Neuron (in vitro differentiated cells): Measurements from ENCODE around the gene SLC39A12.
"Not testable (repeated sequence)": the region's sequence is repeated elsewhere in the genome, so short reads cannot be mapped to it uniquely, and the experiment has no call there.

Experiments used
- H2AFZ ChIP-seq: one replicate; pipeline ENCODE4 v1.6.1; 2013; ENCODE audit warnings: low read depth, mild to moderate bottlenecking, inconsistent platforms, low read length, moderate library complexity
- H3K27me3 ChIP-seq: one replicate; pipeline ENCODE4 v1.6.1; 2013; ENCODE audit warnings: low read length; ENCODE audit not compliant: insufficient read depth
- H3K36me3 ChIP-seq: one replicate; pipeline ENCODE4 v1.6.1; 2013; ENCODE audit warnings: low read length; ENCODE audit not compliant: insufficient read depth
- H3K4me1 ChIP-seq: one replicate; pipeline ENCODE4 v1.6.1; 2013; ENCODE audit warnings: low read length; ENCODE audit not compliant: insufficient read depth
- H3K4me3 ChIP-seq: 2 replicates; pipeline ENCODE4 v1.5.1; 2013; ENCODE audit warnings: mild to moderate bottlenecking, low read length, moderate library complexity
- H3K9me3 ChIP-seq: one replicate; pipeline ENCODE4 v1.6.1; 2013; ENCODE audit warnings: low read length

Gene SLC39A12

GRCh38 chr10:17943033-17943745 is 8.5 kb upstream of the SLC39A12 start:
- H3K27me3 ChIP-seq = no peaks in the 10 kb centered on the region
- no peak overlapping the region for H3K4me3 ChIP-seq
- H3K36me3 ChIP-seq = no peaks in the 10 kb centered on the region
- H3K4me1 ChIP-seq = no peaks in the 10 kb centered on the region
- H3K9me3 ChIP-seq = no peaks in the 10 kb centered on the region
- H2AFZ ChIP-seq = no peak overlapping the region

DNA sequence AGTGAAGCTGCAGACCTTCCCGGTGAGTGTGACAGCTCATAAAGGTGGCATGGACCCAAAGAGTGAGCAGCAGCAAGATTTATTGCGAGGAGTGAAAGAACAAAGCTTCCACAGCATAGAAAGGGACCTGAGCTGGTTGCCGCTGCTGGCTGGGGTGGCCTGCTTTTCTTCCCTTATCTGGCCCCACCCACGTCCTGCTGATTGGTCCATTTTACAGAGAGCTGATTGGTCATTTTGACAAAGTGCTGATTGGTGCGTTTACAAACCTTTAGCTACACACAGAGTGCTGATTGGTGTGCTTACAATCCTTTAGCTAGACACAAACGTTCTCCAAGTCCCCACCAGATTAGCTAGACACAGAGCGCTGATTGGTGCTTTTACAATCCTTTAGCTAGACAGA is 1.4 kb upstream of the SLC39A12 start:
- not testable (repeated sequence) for H3K36me3 ChIP-seq, H3K4me1 ChIP-seq, H3K4me3 ChIP-seq, H3K9me3 ChIP-seq, H3K27me3 ChIP-seq, H2AFZ ChIP-seq

DNA sequence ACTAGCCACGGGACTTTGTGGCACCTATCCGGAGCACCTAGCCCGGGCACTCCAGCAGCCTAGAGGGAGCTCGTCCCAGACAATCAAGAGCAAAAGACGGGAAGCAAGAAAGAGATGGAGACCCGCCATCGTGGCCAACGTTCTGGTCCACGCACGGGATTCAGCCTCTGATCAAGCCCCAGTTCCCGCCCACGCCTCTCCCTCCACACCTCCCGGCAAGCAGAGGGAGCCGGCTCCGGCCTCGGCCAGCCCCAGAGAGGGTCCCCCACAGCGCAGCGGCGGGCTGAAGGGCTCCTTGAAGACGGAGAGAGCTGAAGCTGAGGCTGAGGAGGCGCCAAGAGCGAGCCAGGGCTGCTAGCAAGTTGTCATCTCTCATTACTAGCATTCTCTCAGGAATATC is 992 bp upstream of the SLC39A12 start:
- Histone ChIP-seq H3K36me3 (no peaks in the 10 kb centered on the region), H2AFZ (no peak overlapping the region), H3K27me3 (no peaks in the 10 kb centered on the region), H3K4me1 (no peaks in the 10 kb centered on the region), H3K4me3 (no peak overlapping the region), H3K9me3 (no peaks in the 10 kb centered on the region)

- not testable (repeated sequence) for H3K4me1 ChIP-seq, H2AFZ ChIP-seq, H3K9me3 ChIP-seq, H3K36me3 ChIP-seq, H3K4me3 ChIP-seq, H3K27me3 ChIP-seq
Observed at GRCh38 chr10:17954372-17954771, 2.7 kb downstream of the SLC39A12 start.

GRCh38 chr10:17954861-17955260 is 3.1 kb downstream of the SLC39A12 start:
- Histone ChIP-seq H3K4me3 (no peak overlapping the region), H2AFZ (no peak overlapping the region), H3K4me1 (no peaks in the 10 kb centered on the region), H3K9me3 (no peaks in the 10 kb centered on the region), H3K36me3 (no peaks in the 10 kb centered on the region), H3K27me3 (no peaks in the 10 kb centered on the region)

GRCh38 chr10:17958049-17958448 is 6.3 kb downstream of the SLC39A12 start:
- Histone ChIP-seq H3K27me3 (no peaks in the 10 kb centered on the region), H2AFZ (no peak overlapping the region), H3K4me1 (no peaks in the 10 kb centered on the region), H3K9me3 (no peaks in the 10 kb centered on the region), H3K4me3 (no peak overlapping the region), H3K36me3 (no peaks in the 10 kb centered on the region)

DNA sequence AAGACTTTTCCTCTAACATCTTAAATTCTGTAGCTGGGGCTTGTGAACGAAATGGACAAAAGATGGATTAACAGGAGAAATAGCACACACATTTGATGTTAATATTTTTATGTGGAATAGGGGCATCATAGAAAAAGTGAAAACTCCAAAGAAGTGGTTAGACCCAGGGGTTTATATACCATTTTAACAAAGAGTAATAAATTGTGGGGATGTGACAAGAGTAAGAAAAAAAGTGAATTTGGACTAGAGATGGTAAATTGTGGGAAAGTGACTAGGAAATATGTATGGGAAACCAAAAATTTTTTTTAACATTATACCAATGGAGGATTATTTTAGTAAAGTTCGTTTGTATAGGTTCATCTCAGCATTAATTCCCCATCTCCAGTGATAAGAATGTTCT is 8.2 kb downstream of the SLC39A12 start:
- no peaks in the 10 kb centered on the region for H3K9me3 ChIP-seq
- H3K4me3 ChIP-seq = no peak overlapping the region
- H3K4me1 ChIP-seq = no peaks in the 10 kb centered on the region
- H2AFZ ChIP-seq = no peak overlapping the region
- no peaks in the 10 kb centered on the region for H3K36me3 ChIP-seq
- no peaks in the 10 kb centered on the region for H3K27me3 ChIP-seq

GRCh38 chr10:17961551-17962422 is 10.1 kb downstream of the SLC39A12 start:
- H2AFZ ChIP-seq = no peak overlapping the region
- H3K4me3 ChIP-seq = no peak overlapping the region
- no peaks in the 10 kb centered on the region for H3K9me3 ChIP-seq
- H3K4me1 ChIP-seq = no peaks in the 10 kb centered on the region
- no peaks in the 10 kb centered on the region for H3K27me3 ChIP-seq
- no peaks in the 10 kb centered on the region for H3K36me3 ChIP-seq

GRCh38 chr10:17963431-17963830 is 11.7 kb downstream of the SLC39A12 start:
- Histone ChIP-seq H3K27me3 (no peaks in the 10 kb centered on the region), H3K4me1 (no peaks in the 10 kb centered on the region), H3K4me3 (no peak overlapping the region), H2AFZ (no peak overlapping the region), H3K36me3 (no peaks in the 10 kb centered on the region), H3K9me3 (no peaks in the 10 kb centered on the region)

GRCh38 chr10:17965649-17966235 is 14.0 kb downstream of the SLC39A12 start:
- Histone ChIP-seq H3K4me3 (no peak overlapping the region), H3K36me3 (no peaks in the 10 kb centered on the region)

DNA sequence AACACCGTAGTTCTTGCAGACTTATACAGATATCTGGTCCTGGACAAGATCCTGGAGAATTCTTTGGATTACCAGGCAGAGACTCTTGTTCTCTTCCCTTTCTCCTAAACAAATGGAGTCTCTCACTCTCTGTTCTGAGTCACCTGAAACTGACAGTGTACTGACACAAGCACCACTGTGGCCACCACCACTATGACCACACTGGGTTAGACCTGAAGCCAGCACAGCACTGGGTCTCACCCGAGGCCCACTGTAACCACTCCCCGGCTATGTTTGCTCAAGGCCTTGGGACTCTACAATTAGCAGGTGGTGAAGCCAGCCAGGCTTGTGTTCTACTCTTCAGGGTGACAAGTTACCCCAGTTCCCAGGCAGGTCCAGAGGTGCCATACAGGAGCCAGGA is 22.8 kb downstream of the SLC39A12 start:
- no peaks in the 10 kb centered on the region for H3K4me1 ChIP-seq
- no peak overlapping the region for H2AFZ ChIP-seq
- H3K27me3 ChIP-seq = no peaks in the 10 kb centered on the region
- no peaks in the 10 kb centered on the region for H3K9me3 ChIP-seq
- no peak overlapping the region for H3K4me3 ChIP-seq
- H3K36me3 ChIP-seq = no peaks in the 10 kb centered on the region

More at GRCh38 chr10:17965649-17966235, 14.0 kb downstream of the SLC39A12 start:
- Histone ChIP-seq H2AFZ (no peak overlapping the region), H3K9me3 (no peaks in the 10 kb centered on the region), H3K4me1 (no peaks in the 10 kb centered on the region), H3K27me3 (no peaks in the 10 kb centered on the region)

DNA sequence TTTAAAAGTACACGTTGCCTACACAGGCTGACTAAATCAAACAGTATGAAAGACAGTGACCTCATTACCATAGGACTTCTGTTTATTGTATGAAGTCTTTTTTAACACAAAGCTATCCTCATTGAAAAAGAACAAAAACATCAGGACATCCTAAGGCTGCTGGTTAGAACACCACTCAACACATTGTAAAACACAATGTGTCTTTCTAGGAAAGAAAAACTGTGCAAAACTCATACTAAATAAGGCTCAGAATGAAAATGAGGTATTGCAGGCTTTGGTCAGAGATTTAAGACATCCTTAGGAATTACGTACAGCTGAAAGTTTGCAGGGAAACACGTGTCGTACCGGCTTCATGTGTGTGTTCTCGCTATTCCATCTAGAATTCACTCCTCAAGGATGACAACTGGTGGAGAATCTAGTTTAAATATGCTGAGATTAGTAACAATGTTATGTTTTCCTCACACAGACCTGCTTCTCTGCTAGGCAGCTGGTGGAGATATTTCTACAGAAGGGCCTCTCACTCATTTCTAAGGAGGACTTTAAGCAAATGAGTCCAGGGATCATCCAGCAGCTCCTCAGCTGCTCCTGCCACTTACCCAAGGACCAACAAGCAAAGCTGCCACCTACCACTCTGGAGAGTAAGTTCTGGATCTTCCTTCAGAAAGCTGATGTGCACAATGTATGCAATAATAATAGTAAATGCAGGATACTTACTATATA is 29.3 kb downstream of the SLC39A12 start:
- Histone ChIP-seq H3K4me3 (no peak overlapping the region), H3K9me3 (no peaks in the 10 kb centered on the region), H3K36me3 (no peaks in the 10 kb centered on the region)

More for the DNA sequence above, 29.3 kb downstream of the SLC39A12 start:
- Histone ChIP-seq H3K4me1 (no peaks in the 10 kb centered on the region), H3K27me3 (no peaks in the 10 kb centered on the region), H2AFZ (no peak overlapping the region)
